T-helper 9 cell (primary cell): ENCODE measurements around the gene PLN.

Source experiments
- DNase-seq: peaks from one replicate; pipeline ENCODE4 v3.0.0-alpha.2; 2020

PLN gene

DNA sequence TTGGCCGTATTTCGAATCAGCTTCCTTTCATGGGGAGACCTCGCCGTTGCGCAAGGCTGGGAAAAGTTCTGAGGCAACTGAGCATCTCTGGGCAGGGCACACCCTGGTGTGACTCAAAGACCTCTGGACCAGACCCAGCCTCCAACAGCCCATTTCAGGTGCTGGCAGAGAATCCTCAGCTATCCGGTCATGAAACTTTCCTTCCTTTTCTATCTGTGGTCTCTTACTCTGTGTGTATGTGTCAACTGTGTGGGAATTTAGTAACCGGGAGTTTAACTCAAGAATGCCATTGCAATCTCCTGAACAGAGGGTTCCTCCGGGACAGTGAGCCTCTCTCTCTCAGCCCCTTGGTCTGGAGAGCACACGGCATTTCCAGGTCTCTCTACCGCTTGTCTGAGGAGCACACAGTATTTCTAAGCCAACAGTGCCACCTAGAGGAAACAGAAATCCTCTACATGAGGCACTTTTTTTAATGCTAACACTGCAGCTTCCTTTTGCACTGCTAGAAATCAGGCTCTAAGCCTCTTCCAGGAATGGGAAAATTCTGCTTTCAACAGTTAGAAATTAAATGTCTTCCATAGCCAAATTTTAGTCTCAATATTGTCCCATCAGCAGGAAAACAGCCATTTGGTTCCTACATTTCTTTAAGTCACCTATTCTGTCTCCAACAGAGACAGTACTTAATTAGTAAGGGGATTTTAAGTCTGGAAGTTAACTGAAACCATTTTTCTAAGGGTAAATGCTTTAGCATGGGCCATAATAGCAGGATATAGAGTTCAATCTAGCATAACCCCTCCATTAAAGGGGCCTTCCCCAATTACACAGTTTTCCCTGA, 32.7 kb downstream of the PLN start:
- DNase-seq, result no peak

DNA sequence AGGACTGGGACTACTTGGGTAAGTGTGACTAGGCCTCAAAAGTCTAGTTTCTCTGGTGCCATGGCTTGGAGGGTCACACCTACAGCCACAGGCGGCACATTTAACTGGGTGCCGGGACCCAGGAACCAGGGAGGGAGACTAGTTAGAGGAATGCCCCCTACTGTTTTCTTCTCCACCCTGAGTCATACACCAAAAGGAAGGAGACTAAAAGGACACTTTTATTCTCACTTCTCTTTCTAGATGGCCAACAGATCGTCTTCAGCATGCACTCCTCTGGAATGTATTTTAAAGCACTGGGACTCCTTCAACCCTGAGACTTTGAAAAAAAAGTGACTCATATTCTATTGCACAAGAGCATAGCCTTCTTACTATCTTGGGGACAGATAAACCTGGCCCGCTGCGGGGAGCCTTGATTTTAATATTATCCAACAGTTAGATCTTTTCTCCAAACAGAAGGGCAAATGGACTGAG, 33.4 kb downstream of the PLN start:
- DNase-seq, result no peak

DNA sequence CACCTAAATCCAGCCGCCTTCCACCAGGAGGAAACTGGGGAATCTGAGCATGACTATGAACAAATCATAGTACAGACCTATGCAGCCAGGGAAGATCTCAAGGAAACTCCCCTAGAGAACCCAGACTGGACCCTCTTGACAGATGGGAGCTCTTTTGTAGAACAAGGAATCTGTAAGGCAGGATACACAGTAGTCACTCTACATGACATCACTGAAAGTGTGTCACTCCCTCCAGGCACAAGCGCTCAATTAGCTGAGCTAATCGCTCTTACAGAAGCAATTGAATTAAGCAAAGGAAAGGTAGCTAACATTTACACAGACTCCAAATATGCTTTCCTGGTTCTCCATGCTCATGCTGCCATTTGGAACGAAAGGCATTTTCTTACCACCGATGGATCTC, 36.8 kb downstream of the PLN start:
- DNase-seq, result no peak

DNA sequence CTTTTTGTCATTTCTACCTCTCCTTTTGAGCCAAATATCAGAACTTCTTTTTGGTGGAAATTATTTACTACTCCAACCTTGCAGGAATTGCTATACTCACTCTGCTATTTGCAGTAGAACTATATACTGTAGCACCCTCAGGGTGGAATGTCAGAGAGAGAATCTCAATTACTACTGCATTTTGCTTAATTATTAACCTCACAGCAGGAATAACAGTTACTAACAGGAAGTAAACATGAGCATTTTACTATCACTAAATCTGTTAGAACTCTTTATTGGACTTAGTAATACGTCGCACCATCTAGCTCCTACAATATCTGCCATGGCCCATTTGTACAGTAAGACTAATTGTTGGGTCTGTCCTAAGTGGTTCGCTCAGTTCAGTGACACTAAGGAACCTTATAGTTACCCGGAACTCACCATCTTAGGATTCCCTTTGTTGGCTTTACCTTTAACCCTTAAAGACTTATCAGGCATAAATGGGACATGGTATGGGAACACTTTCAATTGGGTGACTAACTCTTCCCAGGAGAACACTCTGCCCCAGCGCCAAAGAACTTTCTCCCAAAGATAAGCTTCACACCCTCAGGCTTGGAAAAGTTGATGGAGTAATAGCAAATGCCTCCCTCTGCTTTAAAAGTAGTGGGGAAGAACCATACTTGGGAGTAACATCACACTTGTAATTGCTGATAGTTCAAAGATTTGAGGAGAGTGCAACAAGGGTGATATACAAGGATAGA, 38.8 kb downstream of the PLN start:
- DNase-seq, result no peak

DNA sequence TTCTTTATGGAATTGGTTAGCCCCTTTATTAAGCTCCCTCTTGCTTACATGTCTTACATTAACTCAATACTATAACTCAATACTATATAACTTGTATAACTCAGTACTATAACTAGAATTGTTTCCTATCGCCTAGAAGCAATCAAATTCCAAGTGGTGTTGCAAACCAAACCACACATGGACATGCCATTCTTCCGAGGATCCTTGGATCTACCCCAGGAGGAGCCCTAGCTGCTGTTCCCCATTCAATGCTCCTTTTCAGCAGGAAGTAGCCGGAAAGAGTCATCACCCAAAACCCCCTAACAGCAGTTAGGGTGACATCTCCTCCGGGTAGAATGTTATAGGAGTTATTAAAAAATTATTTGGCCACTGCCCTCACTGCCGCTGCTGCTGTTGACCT, 40.5 kb downstream of the PLN start:
- no peak for DNase-seq

DNA sequence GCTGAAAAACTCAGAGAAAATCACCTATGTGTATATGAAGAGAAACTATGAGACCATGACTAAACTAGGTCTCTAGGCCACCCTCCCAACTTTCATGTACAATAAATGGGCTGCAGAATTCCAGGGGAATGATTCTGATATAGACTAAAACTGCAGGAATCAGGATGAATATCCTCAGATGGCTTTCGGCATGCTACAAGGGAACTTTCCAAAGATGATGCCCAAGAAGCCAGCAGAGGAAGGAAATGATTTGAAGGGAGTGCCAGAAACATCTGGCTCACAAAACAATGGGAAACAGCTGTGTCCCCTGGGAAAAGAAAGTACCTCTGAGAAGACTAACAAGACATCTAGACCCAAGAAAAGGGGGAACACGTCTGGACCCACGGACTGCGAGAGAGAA, 41.1 kb downstream of the PLN start:
- no peak for DNase-seq

DNA sequence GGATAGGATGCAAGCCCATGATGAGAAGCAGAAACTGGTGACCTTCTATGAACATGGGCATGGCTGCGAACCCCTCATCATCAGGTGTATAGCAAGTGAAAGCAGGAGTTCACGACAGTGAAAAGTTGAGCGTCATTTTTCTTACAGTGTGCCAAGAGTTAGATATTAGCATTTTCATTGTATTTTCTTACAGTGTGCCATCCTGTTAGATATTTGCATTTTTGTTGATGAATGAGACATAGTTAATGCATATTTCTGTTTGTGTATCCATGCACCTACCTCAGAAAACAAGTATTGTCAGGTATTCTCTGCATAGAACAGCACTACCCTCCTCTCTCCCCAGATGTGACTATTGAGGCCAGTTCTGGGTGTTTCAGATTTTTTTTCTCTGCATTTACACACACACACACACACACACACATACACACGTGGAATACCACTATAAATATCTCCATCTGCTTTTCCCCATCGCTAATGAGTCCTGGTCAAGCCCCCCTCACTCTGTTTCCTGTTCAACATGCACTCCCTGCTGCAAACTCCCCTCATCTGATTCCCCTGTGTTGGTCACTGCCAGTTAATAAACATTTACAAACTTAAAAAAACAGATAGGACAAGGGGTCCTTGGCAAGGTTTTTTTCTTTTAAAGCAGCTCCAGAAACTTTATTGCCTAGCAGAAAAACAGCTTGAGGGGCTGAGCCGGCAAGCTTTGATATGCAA, 41.7 kb downstream of the PLN start:
- DNase-seq, result no peak

DNA sequence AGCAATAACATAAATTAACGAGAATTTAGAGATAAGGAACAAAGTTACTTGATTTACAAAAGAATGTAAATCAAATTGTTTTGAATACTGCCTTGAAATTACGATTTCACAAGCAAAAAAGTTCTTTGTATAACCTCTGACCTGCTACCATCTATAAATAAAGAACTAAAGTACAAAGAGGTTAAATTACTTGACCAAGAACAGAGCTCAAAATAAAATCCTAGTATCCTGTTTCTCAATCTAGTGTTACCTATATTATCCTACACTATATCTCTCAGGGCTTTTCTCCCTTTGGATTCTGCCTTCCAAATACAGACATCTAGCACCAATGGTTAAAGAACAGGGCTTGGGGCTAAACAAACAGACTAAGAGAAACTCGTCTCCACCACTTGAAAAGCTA, 43.8 kb downstream of the PLN start:
- no peak for DNase-seq

DNA sequence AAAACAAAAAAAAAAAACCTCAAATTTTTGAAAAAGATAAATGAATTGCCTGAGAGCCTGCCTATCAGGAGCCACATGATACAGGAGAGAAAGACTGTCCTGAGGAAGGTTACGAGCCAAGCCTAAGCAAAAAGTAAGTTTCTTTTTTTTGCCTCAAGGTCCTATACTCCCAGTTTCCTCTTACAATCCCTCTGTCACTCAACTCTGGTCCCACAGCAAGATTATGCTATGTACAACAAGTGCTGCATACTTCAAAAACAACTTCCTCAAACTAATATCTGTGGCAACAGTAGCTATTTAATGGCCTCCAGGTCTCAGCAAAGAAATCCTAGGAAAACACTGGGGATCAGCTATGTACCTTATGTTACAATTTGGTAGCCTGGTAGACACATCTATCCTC, 46.8 kb downstream of the PLN start:
- no peak for DNase-seq

DNA sequence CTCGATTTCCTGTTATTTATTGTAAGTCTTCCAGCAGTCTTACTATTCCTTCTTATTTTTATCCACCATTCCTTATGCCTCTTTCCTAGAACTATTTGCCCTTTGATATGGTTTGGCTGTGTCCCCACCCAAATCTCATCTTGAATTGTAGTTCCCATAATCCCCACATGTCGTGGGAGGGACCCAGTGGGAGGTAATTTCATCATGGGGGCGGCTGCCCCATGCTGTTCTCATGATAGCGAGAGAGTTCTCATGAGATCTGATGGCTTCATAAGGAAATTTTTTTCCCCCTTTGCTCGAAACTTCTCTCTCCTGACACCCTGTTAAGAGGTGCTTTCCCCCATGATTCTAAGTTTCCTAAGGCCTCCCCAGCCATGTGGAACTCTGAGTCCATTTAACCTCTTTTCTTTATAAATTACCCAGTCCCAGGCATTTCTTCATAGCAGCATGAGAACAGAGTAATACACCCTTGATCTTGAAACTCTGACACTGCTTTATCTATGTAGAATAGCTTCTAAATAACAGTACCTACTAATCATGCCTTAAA, 48.8 kb downstream of the PLN start:
- no peak for DNase-seq

DNA sequence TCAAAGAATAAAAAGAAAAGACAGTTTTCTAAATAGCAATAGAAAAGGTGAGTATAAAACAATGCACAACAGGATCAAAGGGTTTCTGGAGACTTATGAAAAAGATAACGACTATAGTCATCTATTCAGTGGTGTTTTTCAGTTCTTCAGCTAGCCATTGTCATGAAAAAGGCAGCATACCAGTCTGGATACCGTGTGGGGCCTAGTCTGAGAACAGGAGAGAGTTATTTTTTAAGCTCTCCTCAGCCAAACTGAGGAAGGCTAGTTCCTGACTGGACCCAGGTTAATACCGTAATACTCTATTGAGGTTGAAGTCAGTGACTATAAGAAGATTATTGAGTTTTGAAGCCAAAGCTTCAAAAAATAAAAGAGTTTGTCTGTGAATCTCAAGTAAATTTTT, 49.5 kb downstream of the PLN start:
- no peak for DNase-seq

DNA sequence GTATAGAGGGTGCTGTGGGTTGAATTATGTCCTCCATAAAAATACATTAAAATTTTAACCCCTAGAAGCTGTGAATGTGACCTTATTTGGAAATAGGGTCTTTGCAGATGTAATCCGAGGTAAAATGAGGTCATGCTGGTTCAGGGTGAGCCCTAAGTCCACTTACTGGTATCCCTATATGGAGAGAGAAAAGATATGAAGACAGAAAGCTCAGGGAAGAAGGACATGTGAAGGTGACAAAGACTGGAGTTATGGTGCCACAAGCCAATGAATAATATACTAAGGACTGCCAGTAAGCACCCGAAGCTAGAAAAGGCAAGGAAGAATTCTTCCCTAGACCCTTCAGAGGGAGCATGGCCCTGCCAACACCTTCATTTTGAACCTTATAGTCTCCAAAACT, 50.2 kb downstream of the PLN start:
- DNase-seq, result no peak

DNA sequence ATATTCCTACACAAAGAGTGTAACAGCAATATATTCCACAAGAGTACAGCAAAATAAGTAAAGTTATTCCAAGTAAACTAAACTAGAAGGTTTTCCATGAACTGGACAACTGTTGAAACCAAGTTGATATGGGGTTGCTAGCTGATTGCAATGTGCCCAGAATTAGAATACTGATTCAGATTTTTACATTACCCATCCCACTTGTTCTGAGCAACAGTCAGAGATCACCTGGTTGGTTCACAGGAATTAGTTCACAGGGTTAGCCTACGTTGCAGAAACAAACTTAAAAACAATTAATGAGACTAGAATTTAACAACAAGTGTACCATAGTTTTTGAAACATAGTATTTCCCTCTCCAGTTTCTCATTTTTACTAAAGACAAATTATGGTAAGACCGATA, 54.2 kb downstream of the PLN start:
- DNase-seq, result no peak

DNA sequence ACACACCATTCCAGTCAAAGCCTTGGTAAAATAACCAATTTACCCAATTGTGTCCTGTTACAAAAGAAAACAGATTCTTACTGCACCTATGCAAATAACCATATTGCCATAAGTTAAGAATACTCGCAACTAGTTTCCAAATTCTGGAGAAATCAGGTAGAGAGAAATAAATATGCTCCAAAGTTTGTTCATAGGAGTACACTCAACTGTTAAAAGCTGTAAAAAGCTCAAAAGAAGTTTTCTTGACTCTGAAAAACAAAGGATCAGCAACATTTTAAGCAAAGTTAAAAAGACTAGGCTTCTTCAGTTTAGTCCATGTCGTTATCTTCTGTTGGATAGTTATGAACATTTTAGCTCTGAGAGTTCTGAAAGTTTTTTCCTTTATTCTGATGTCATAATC, 55.3 kb downstream of the PLN start:
- no peak for DNase-seq

DNA sequence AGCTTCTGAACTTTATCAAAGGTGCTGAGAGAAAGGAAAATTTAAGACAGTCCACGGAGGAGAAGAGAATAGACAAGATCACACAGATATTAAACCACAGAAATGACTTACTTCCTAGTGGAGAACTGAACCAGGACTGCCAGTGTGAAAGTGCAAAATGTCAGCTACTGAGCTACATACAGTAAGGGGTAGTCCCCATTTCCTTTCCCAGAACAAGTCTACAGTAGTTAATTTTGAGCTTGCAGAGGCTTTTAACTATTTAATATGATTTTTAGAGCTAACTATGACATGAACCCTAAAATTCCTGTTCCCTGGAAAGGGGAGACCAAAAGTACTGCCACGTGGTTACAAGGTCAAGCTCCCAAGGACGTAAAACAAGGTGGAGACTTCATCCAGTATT, 58.2 kb downstream of the PLN start:
- DNase-seq, result no peak

DNA sequence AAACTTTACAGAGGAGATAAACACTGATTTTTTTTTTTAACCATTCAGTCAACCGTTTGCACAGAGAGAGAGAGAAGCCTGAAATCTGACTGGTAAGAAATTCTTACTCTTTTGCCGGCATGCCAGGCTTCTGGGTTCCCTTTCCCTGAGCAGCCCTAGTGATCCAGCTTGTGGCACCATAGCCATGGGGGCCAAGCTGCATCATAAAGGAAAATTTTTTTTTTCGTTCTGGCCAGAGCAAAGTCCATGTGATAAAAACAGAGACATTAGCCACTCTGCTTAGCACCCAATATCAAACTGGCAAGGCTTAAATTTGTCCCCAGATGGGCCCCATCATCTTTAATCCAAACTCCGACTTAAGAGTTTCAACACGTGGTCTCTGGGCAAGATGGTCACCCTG, 58.8 kb downstream of the PLN start:
- DNase-seq, result no peak
